C4-2B (cell line): ENCODE measurements around the gene PNPLA7.

Source experiments
- ZFX ChIP-seq: fragments of 450-650 bp; IDR thresholded peaks from 2 replicates; pipeline ENCODE4 v1.6.1; 2017
- TF ChIP-seq, protein P1 (sequence below): fragments of 450-650 bp; conservative IDR thresholded peaks from 2 replicates; pipeline ENCODE4 v1.5.1; 2017; ENCODE audit warnings: mild to moderate bottlenecking

DNA sequence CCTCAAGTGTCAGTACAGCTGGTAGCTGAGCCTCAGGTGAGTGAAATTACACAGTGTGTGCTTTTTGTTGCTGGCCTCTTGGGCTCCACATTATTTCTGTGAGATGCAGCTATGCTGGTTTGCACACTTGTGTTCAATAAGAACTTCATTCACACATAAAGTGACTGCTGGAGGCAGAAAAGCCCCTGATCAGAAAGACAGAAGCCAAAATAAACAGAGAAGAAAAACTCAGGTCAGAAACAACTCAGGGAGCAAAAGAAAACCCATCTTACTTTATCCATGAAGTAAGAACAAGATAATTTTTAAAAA, 15.1 kb downstream of the PNPLA7 start:
- TF ChIP-seq, protein P1, sequence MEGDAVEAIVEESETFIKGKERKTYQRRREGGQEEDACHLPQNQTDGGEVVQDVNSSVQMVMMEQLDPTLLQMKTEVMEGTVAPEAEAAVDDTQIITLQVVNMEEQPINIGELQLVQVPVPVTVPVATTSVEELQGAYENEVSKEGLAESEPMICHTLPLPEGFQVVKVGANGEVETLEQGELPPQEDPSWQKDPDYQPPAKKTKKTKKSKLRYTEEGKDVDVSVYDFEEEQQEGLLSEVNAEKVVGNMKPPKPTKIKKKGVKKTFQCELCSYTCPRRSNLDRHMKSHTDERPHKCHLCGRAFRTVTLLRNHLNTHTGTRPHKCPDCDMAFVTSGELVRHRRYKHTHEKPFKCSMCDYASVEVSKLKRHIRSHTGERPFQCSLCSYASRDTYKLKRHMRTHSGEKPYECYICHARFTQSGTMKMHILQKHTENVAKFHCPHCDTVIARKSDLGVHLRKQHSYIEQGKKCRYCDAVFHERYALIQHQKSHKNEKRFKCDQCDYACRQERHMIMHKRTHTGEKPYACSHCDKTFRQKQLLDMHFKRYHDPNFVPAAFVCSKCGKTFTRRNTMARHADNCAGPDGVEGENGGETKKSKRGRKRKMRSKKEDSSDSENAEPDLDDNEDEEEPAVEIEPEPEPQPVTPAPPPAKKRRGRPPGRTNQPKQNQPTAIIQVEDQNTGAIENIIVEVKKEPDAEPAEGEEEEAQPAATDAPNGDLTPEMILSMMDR: no peak; the same call in 1 of the 2 replicates
- no peak for TF ChIP-seq ZFX
